SH-SY5Y (cell line): ENCODE data around the gene TRANK1.

Experiments used
- GATA2 ChIP-seq: IDR thresholded peaks from 2 replicates; pipeline ENCODE4 v1.6.1; 2011; ENCODE audit warnings: mild to moderate bottlenecking, low read depth, low read length
- GATA3 ChIP-seq: IDR thresholded peaks from 2 replicates; pipeline ENCODE4 v1.6.1; 2011; ENCODE audit warnings: low read depth, mild to moderate bottlenecking, low read length, moderate library complexity

Gene TRANK1

GRCh38 chr3:36944641-36945270 is at the start of gene TRANK1:
Gene TRANK1, minus strand, starts transcription at chr3:36945054. Its CDS starts 245 bp downstream, at chr3:36944809.
- TF ChIP-seq GATA2 (no peak), GATA3 (no peak)

- TF ChIP-seq GATA3 (no peak), GATA2 (no peak)
Measured at GRCh38 chr3:36993326-36994283, 48.8 kb upstream of the TRANK1 start, which contains the start of gene MLH1. Gene MLH1, plus strand, starts transcription at chr3:36993518. Its CDS starts 30 bp downstream, at chr3:36993548.

- no peak for TF ChIP-seq GATA2
- no peak for TF ChIP-seq GATA3
Measured at GRCh38 chr3:36992806-36993325, 48.0 kb upstream of the TRANK1 start, which contains the start of gene EPM2AIP1. Gene EPM2AIP1, minus strand, starts transcription at chr3:36993131. Its CDS starts 54 bp downstream, at chr3:36993077.

- TF ChIP-seq GATA3 = no peak
- no peak for TF ChIP-seq GATA2
Measured at GRCh38 chr3:36991923-36992805, 47.3 kb upstream of the TRANK1 start.

- no peak for TF ChIP-seq GATA2
Measured at GRCh38 chr3:36991147-36991546, 46.3 kb upstream of the TRANK1 start.

- TF ChIP-seq GATA2 (no peak), GATA3 (no peak)
Measured at GRCh38 chr3:36989568-36989967, 44.7 kb upstream of the TRANK1 start.

GRCh38 chr3:36989005-36989404 is 44.2 kb upstream of the TRANK1 start:
- TF ChIP-seq GATA2 = no peak
- no peak for TF ChIP-seq GATA3

GRCh38 chr3:36988356-36988755 is 43.5 kb upstream of the TRANK1 start:
- no peak; the same call in 1 of the 2 replicates for TF ChIP-seq GATA3
- no peak for TF ChIP-seq GATA2

- TF ChIP-seq GATA2 (no peak), GATA3 (no peak)
Measured at GRCh38 chr3:36981006-36981405, 36.2 kb upstream of the TRANK1 start.

GRCh38 chr3:36973139-36973538 is 28.3 kb upstream of the TRANK1 start:
- TF ChIP-seq GATA3 = no peak
- TF ChIP-seq GATA2 = no peak

- TF ChIP-seq GATA3 (no peak), GATA2 (no peak)
Measured at GRCh38 chr3:36972163-36972562, 27.3 kb upstream of the TRANK1 start.

GRCh38 chr3:36969540-36970432 is 24.9 kb upstream of the TRANK1 start:
- peak; percentile 97 for TF ChIP-seq GATA3
- TF ChIP-seq GATA2 = peak; percentile 99
